Measurements from ENCODE around the gene UST. TPM values are rescaled to one million over a fixed set of nuclear protein-coding genes. Genes with fewer than 3 reads are reported as not detected.
A peak's percentile ranks its signal among the peaks of the same experiment; 100 is the strongest.
"Not testable (repeated sequence)": the region's sequence is repeated elsewhere in the genome, so short reads cannot be mapped to it uniquely, and the experiment has no call there.

UST gene
- total RNA-seq, 2 donors from 2014 or later: 1.6 to 3.0 TPM

GRCh38 chr6:149024361-149024760, 277.5 kb downstream of the UST start:
- ATAC-seq (no peak), DNase-seq (ENCODE audit: low spot score) (no peak)
- Mint-ChIP-seq H3K27me3 (no peaks in the 10 kb centered on the region), H3K9me3 (no peaks in the 10 kb centered on the region), H3K4me1 (ENCODE audit: low read depth in 2 of 2) (peaks cover 3 to 5% of the 10 kb centered on the region in 2 donors), H3K36me3 (no peaks in the 10 kb centered on the region), H3K4me3 (no peak overlapping the region), H3K27ac (no peak overlapping the region)

GRCh38 chr6:149025061-149025460, 278.2 kb downstream of the UST start:
- no peak for DNase-seq (ENCODE audit: low spot score)
- H3K4me3 Mint-ChIP-seq: no peak overlapping the region
- H3K4me1 Mint-ChIP-seq (ENCODE audit: low read depth in 2 of 2): peaks cover 6 to 10% of the 10 kb centered on the region in 2 donors
- no peaks in the 10 kb centered on the region for H3K27me3 Mint-ChIP-seq
- H3K27ac Mint-ChIP-seq: no peak overlapping the region
- no peaks in the 10 kb centered on the region for H3K36me3 Mint-ChIP-seq
- no peaks in the 10 kb centered on the region for H3K9me3 Mint-ChIP-seq
- no peak for ATAC-seq

- H3K9me3 Mint-ChIP-seq: no peaks in the 10 kb centered on the region
- H3K4me3 Mint-ChIP-seq: no peak overlapping the region
- H3K36me3 Mint-ChIP-seq: no peaks in the 10 kb centered on the region
- H3K4me1 Mint-ChIP-seq (ENCODE audit: low read depth in 2 of 2): peaks cover 6 to 13% of the 10 kb centered on the region in 2 donors
- no peak overlapping the region for H3K27ac Mint-ChIP-seq
- no peaks in the 10 kb centered on the region for H3K27me3 Mint-ChIP-seq
- ATAC-seq (no peak), DNase-seq (ENCODE audit: low spot score) (no peak)
Observed at GRCh38 chr6:149026530-149026942, 279.7 kb downstream of the UST start.

GRCh38 chr6:149027484-149027883, 280.7 kb downstream of the UST start:
- DNase-seq (ENCODE audit: low spot score) (no peak), ATAC-seq (no peak)
- H3K36me3 Mint-ChIP-seq: no peaks in the 10 kb centered on the region
- H3K4me1 Mint-ChIP-seq (ENCODE audit: low read depth in 2 of 2): peaks cover 16 to 22% of the 10 kb centered on the region in 2 donors
- H3K9me3 Mint-ChIP-seq: no peaks in the 10 kb centered on the region
- no peaks in the 10 kb centered on the region for H3K27me3 Mint-ChIP-seq
- H3K27ac Mint-ChIP-seq: no peak overlapping the region
- H3K4me3 Mint-ChIP-seq: no peak overlapping the region

- peak overlapping the region; percentile 3 to 15 for H3K27ac Mint-ChIP-seq
- ATAC-seq (no peak), DNase-seq (ENCODE audit: low spot score) (peak; percentile 75)
- H3K36me3 Mint-ChIP-seq: no peaks in the 10 kb centered on the region
- peaks cover 21 to 37% of the 10 kb centered on the region in 2 donors for H3K4me1 Mint-ChIP-seq (ENCODE audit: low read depth in 2 of 2)
- H3K9me3 Mint-ChIP-seq: no peaks in the 10 kb centered on the region
- peak overlapping the region; percentile 7 for H3K4me3 Mint-ChIP-seq
- no peaks in the 10 kb centered on the region for H3K27me3 Mint-ChIP-seq
Observed at GRCh38 chr6:149028767-149029405, 282.1 kb downstream of the UST start.

- Mint-ChIP-seq H3K9me3 (no peaks in the 10 kb centered on the region), H3K4me3 (peak overlapping the region; percentile 85), H3K4me1 (ENCODE audit: low read depth in 2 of 2) (peaks cover 28 to 49% of the 10 kb centered on the region in 2 donors), H3K36me3 (no peaks in the 10 kb centered on the region), H3K27ac (peak overlapping the region; percentile 91 to 93), H3K27me3 (no peaks in the 10 kb centered on the region)
- ATAC-seq: no peak
- no peak for DNase-seq (ENCODE audit: low spot score)
Observed at GRCh38 chr6:149031201-149031858, 284.5 kb downstream of the UST start.

- peak; percentile 66 to 84 for ATAC-seq
- no peaks in the 10 kb centered on the region for H3K36me3 Mint-ChIP-seq
- no peaks in the 10 kb centered on the region for H3K27me3 Mint-ChIP-seq
- H3K9me3 Mint-ChIP-seq: no peaks in the 10 kb centered on the region
- H3K4me3 Mint-ChIP-seq: peak overlapping the region; percentile 85
- DNase-seq (ENCODE audit: low spot score): peak; percentile 70
- H3K27ac Mint-ChIP-seq: peak overlapping the region; percentile 91 to 93
- H3K4me1 Mint-ChIP-seq (ENCODE audit: low read depth in 2 of 2): peaks cover 28 to 49% of the 10 kb centered on the region in 2 donors
Observed at GRCh38 chr6:149031859-149032598, 285.2 kb downstream of the UST start.

- no peaks in the 10 kb centered on the region for H3K27me3 Mint-ChIP-seq
- H3K4me1 Mint-ChIP-seq (ENCODE audit: low read depth in 2 of 2): peaks cover 28 to 49% of the 10 kb centered on the region in 2 donors
Observed at GRCh38 chr6:149032599-149033405, 286.0 kb downstream of the UST start.

GRCh38 chr6:149033454-149033853, 286.6 kb downstream of the UST start:
- no peaks in the 10 kb centered on the region for H3K27me3 Mint-ChIP-seq
- DNase-seq (ENCODE audit: low spot score): no peak
- H3K36me3 Mint-ChIP-seq: no peaks in the 10 kb centered on the region
- peak overlapping the region; percentile 85 for H3K4me3 Mint-ChIP-seq
- H3K4me1 Mint-ChIP-seq (ENCODE audit: low read depth in 2 of 2): peaks cover 28 to 49% of the 10 kb centered on the region in 2 donors
- no peaks in the 10 kb centered on the region for H3K9me3 Mint-ChIP-seq
- ATAC-seq: no peak
- peak overlapping the region; percentile 91 to 93 for H3K27ac Mint-ChIP-seq

More at GRCh38 chr6:149032599-149033405, 286.0 kb downstream of the UST start:
- H3K27ac Mint-ChIP-seq: peak overlapping the region; percentile 91 to 93
- ATAC-seq (peak; percentile 85 to 90), DNase-seq (ENCODE audit: low spot score) (peak; percentile 63)
- H3K4me3 Mint-ChIP-seq: peak overlapping the region; percentile 85
- no peaks in the 10 kb centered on the region for H3K9me3 Mint-ChIP-seq
- H3K36me3 Mint-ChIP-seq: no peaks in the 10 kb centered on the region

- H3K27me3 Mint-ChIP-seq: no peaks in the 10 kb centered on the region
- DNase-seq (ENCODE audit: low spot score) (no peak), ATAC-seq (no peak)
- H3K9me3 Mint-ChIP-seq: no peaks in the 10 kb centered on the region
- peaks cover 23 to 39% of the 10 kb centered on the region in 2 donors for H3K4me1 Mint-ChIP-seq (ENCODE audit: low read depth in 2 of 2)
- no peak overlapping the region for H3K4me3 Mint-ChIP-seq
- no peaks in the 10 kb centered on the region for H3K36me3 Mint-ChIP-seq
- H3K27ac Mint-ChIP-seq: no peak overlapping the region
Observed at GRCh38 chr6:149035766-149036165, 288.9 kb downstream of the UST start.

- Mint-ChIP-seq H3K4me1 (ENCODE audit: low read depth in 2 of 2) (peaks cover 16 to 30% of the 10 kb centered on the region in 2 donors), H3K27me3 (no peaks in the 10 kb centered on the region), H3K4me3 (no peak overlapping the region), H3K27ac (no peak overlapping the region), H3K36me3 (no peaks in the 10 kb centered on the region), H3K9me3 (no peaks in the 10 kb centered on the region)
- DNase-seq (ENCODE audit: low spot score) (no peak), ATAC-seq (no peak)
Observed at GRCh38 chr6:149037051-149037671, 290.3 kb downstream of the UST start.

GRCh38 chr6:149039025-149039424, 292.2 kb downstream of the UST start:
- H3K36me3 Mint-ChIP-seq; H3K27ac Mint-ChIP-seq; DNase-seq (ENCODE audit: low spot score); H3K4me3 Mint-ChIP-seq; H3K9me3 Mint-ChIP-seq; ATAC-seq; H3K27me3 Mint-ChIP-seq: not testable (repeated sequence)
- peaks cover 6 to 12% of the 10 kb centered on the region in 2 donors for H3K4me1 Mint-ChIP-seq (ENCODE audit: low read depth in 2 of 2)

- Mint-ChIP-seq H3K36me3 (no peaks in the 10 kb centered on the region), H3K9me3 (peaks cover 4% of the 10 kb centered on the region), H3K4me3 (no peak overlapping the region), H3K27ac (peak overlapping the region in 1 of 2 donors; percentile 17), H3K27me3 (no peaks in the 10 kb centered on the region), H3K4me1 (ENCODE audit: low read depth in 2 of 2) (peaks cover 6 to 19% of the 10 kb centered on the region in 2 donors)
- ATAC-seq (no peak), DNase-seq (ENCODE audit: low spot score) (no peak)
Observed at GRCh38 chr6:149041953-149042352, 295.1 kb downstream of the UST start.

Measured in natural killer cell treated with Interleukin-12 subunit alpha and Interleukin-12 subunit beta and Interleukin-15 and Interleukin-18, amount 100 ng/mL, for 72 hours (primary cell).